Measurements from ENCODE around the gene PLEKHM3.
"Not testable (repeated sequence)": the region's sequence is repeated elsewhere in the genome, so short reads cannot be mapped to it uniquely, and the experiment has no call there.

GRCh38 chr2:208018124-208018712, 7.1 kb downstream of the PLEKHM3 start:
- not testable (repeated sequence) for TF ChIP-seq ZNF281 (CRISPR knock-in tag; IDR thresholded peaks at IDR 0.05; ENCODE audit: borderline replicate concordance); ZSCAN22 (CRISPR knock-in tag; IDR thresholded peaks at IDR 0.05); ZNF512 (CRISPR knock-in tag; IDR thresholded peaks at IDR 0.05)

All from HepG2 (cell line).